ENCODE results near the gene PMEPA1.
A peak's percentile ranks its signal among the peaks of the same experiment; 100 is the strongest.

The PMEPA1 gene

DNA sequence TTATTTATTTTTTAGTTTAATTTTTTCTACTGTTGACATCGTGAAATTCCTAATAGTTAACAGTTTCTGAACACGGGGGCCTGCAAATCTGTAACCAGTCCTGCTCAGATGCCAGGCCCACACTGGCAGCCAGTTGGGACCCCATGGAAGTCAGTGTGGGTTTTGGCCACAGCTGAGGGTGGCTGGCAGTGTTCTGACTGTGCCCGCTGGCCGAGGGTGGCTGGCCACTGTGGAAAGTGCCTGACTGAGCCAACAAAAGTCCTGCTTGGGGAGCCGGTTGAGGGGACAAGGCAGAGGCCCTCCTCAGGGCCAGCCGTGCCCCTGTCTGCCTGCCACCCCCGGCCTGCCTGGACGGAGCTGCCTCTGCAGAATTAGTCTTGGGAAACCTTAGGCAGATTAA, 4.1 kb upstream of the PMEPA1 start:
- DNase-seq (ENCODE audit: extremely low read depth, low read depth), result no peak
- H3K4me3 ChIP-seq (replicated peaks; ENCODE audit: low read depth, low read length), result no peak overlapping the region
- TF ChIP-seq, protein P1, sequence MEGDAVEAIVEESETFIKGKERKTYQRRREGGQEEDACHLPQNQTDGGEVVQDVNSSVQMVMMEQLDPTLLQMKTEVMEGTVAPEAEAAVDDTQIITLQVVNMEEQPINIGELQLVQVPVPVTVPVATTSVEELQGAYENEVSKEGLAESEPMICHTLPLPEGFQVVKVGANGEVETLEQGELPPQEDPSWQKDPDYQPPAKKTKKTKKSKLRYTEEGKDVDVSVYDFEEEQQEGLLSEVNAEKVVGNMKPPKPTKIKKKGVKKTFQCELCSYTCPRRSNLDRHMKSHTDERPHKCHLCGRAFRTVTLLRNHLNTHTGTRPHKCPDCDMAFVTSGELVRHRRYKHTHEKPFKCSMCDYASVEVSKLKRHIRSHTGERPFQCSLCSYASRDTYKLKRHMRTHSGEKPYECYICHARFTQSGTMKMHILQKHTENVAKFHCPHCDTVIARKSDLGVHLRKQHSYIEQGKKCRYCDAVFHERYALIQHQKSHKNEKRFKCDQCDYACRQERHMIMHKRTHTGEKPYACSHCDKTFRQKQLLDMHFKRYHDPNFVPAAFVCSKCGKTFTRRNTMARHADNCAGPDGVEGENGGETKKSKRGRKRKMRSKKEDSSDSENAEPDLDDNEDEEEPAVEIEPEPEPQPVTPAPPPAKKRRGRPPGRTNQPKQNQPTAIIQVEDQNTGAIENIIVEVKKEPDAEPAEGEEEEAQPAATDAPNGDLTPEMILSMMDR (IDR thresholded peaks at IDR 0.05; ENCODE audit: low read depth, low read length, missing control alignments), result no peak

DNA sequence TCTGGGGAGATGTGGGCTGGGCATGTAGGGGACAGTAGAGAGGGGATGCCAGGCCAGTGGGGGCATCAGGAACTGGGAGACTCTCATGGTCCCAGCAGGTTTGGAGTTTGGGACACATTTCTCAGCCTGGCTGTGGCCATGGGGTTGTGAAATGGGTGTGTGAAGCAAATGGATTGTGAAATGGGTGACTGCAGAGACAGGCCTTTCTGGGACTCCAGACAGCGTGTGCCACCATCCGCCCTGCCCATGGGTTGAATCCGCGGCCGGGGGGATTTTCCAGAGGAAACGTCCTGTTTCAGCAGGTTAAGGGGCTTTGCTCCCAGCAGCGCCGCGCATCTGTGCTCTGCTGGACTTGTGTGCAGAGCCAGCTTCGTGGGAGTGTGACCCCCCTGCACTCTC, 3.7 kb upstream of the PMEPA1 start:
- TF ChIP-seq, protein P1 (IDR thresholded peaks at IDR 0.05; ENCODE audit: low read depth, low read length, missing control alignments), result no peak
- DNase-seq (ENCODE audit: extremely low read depth, low read depth), result no peak

GRCh38 chr20:57712851-57713504, 3.2 kb upstream of the PMEPA1 start:
- no peak for DNase-seq (ENCODE audit: extremely low read depth, low read depth)
- H3K4me3 ChIP-seq (replicated peaks; ENCODE audit: low read depth, low read length), result no peak overlapping the region
- TF ChIP-seq, protein P1 (IDR thresholded peaks at IDR 0.05; ENCODE audit: low read depth, low read length, missing control alignments), result no peak

More for the DNA sequence above, 3.7 kb upstream of the PMEPA1 start:
- H3K4me3 ChIP-seq (replicated peaks; ENCODE audit: low read depth, low read length), result no peak overlapping the region

DNA sequence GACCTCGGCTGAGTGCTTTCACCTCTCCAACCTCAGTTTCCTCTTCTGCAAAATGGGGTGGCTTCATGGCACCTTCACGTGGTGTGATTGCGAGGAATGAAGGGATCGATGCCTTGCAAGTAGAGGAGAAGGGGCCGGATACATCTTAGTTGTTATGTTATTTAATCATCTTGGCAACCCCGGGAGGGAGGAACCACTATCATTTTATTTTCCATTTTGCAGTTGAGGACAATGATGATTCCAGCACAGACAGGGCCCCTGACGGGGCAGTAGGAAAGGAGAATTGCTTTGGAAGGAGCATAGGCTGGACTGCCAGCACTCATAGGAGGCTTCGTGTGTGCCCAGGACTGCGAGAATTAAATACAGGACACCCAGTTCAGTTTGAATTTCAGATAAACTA, 2.5 kb upstream of the PMEPA1 start:
- DNase-seq (ENCODE audit: extremely low read depth, low read depth), result no peak
- TF ChIP-seq, protein P1 (IDR thresholded peaks at IDR 0.05; ENCODE audit: low read depth, low read length, missing control alignments), result no peak
- H3K4me3 ChIP-seq (replicated peaks; ENCODE audit: low read depth, low read length), result no peak overlapping the region

GRCh38 chr20:57711826-57712225, 2.0 kb upstream of the PMEPA1 start:
- DNase-seq (ENCODE audit: extremely low read depth, low read depth), result no peak
- TF ChIP-seq, protein P1 (IDR thresholded peaks at IDR 0.05; ENCODE audit: low read depth, low read length, missing control alignments), result no peak

DNA sequence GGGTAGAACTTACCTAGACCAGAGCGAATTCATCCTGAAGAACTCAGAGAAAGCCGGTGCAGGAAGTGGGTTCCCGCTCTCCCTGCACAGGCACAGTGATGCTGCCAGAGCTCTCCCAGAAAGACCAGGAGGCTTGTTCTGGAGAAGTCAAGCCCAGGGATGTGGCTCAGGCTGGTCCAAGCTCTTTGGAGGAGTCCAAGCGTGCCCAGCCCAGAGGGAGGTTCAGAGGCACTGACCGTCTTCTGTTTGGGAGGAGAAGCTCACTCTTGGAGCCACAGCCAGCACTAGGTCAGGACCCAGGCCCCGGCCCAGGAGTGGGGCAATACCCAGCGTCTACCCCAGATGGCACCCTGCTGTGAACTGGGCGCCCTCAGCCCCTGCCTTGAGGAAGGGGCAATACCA, 1.5 kb upstream of the PMEPA1 start:
- DNase-seq (ENCODE audit: extremely low read depth, low read depth), result no peak
- H3K4me3 ChIP-seq (replicated peaks; ENCODE audit: low read depth, low read length), result no peak overlapping the region
- TF ChIP-seq, protein P1 (IDR thresholded peaks at IDR 0.05; ENCODE audit: low read depth, low read length, missing control alignments), result no peak

More at GRCh38 chr20:57711826-57712225, 2.0 kb upstream of the PMEPA1 start:
- H3K4me3 ChIP-seq (replicated peaks; ENCODE audit: low read depth, low read length), result no peak overlapping the region

DNA sequence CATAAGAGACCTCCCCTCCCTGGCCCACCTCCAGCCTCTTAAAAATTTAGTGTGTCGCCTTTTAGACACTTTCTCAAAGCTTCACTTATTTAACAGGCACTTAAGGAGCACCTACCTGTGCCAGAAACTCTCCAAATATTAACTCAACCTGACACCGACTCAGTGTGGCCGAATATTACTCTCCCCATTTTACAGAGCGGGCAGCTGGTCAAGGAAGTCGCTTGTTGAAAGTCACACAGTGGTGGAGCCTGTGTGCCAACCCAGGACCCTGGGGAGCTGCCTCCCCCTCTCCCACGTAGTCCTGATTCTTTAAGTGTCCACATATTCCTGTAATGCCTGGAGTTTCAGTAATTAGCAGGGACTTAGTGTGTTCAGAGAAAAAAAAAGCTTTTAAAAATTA, 1.0 kb upstream of the PMEPA1 start:
- TF ChIP-seq, protein P1 (IDR thresholded peaks at IDR 0.05; ENCODE audit: low read depth, low read length, missing control alignments), result no peak
- H3K4me3 ChIP-seq (replicated peaks; ENCODE audit: low read depth, low read length), result peak overlapping the region; percentile 51
- no peak for DNase-seq (ENCODE audit: extremely low read depth, low read depth)
